SK-N-SH (cell line): ENCODE results near the gene POU2F1. TPM values are rescaled to one million over a fixed set of nuclear protein-coding genes. Genes with fewer than 3 reads are reported as not detected.

Experiments used
- CTCF ChIA-PET: fragments of 300-600, 350-600 bp; formaldehyde crosslinking; extraction: SDS; loops from one replicate; lab custom pipeline; 2021; lab: Yijun Ruan, JAX
- POLR2A ChIA-PET: fragments of 350-600 bp; sonication (Branson Sonifier 250); formaldehyde crosslinking; extraction: SDS; loops from one replicate; lab custom pipeline; 2020; ENCODE audit warnings: antibody characterized with exemption, inconsistent platforms; lab: Yijun Ruan, JAX
- DNase-seq: peaks from one replicate; pipeline ENCODE4 v3.0.0; 2012
- H2AFZ ChIP-seq: fragments of 200-600 bp; sonication (generic); 2 replicates; pipeline ENCODE4 v1.8.1; 2016; ENCODE audit warnings: antibody characterized with exemption, mild to moderate bottlenecking, low read depth
- H3F3A ChIP-seq: fragments of 200-600 bp; sonication (generic); replicated peaks from 2 replicates; pipeline ENCODE3; 2016; ENCODE audit warnings: antibody characterized with exemption, mild to moderate bottlenecking; ENCODE audit not compliant: insufficient read depth
- H3K27ac ChIP-seq, 2 experiments: fragments of 200-500 bp in 1 of 2; fragments of 200-600 bp in 1 of 2; sonication (Bioruptor generic) in 1 of 2; sonication (generic), shearing (Covaris generic) in 1 of 2; 2 replicates each; pipeline versions ENCODE4 v1.5.1 to v1.6.1; 2014 to 2016; ENCODE audit warnings: low read depth in 2 of 2, inconsistent platforms in 1 of 2, low read length in 1 of 2, mild to moderate bottlenecking in 1 of 2, mixed read lengths in 1 of 2
- H3K27me3 ChIP-seq: fragments of 200-600 bp; sonication (generic), shearing (Covaris generic); 2 replicates; pipeline ENCODE4 v1.6.1; 2016; ENCODE audit warnings: mixed run types; ENCODE audit not compliant: insufficient read depth
- H3K36me3 ChIP-seq, 2 experiments: fragments of 200-500 bp in 1 of 2; fragments of 200-600 bp in 1 of 2; sonication (Bioruptor generic) in 1 of 2; sonication (generic) in 1 of 2; replicated peaks in 1 of 2; 2 replicates each; pipeline versions ENCODE3 to v1.5.1; 2014 to 2016; ENCODE audit warnings: low read length in 1 of 2, mild to moderate bottlenecking in 1 of 2; ENCODE audit not compliant: insufficient read depth in 2 of 2, control insufficient read depth in 1 of 2
- H3K4me1 ChIP-seq, 2 experiments: fragments of 200-500 bp in 1 of 2; fragments of 200-600 bp in 1 of 2; sonication (Bioruptor generic) in 1 of 2; sonication (generic), shearing (Covaris generic) in 1 of 2; 2 replicates each; pipeline versions ENCODE4 v1.5.1 to v1.6.1; 2014 to 2016; ENCODE audit warnings: low read depth in 1 of 2, low read length in 1 of 2, mixed run types in 1 of 2; ENCODE audit not compliant: insufficient read depth in 2 of 2, control insufficient read depth in 1 of 2
- H3K4me2 ChIP-seq: fragments of 200-600 bp; sonication (generic), shearing (Covaris generic); 2 replicates; pipeline ENCODE4 v1.6.1; 2017; ENCODE audit warnings: mixed run types
- H3K4me3 ChIP-seq, 2 experiments: fragments of 200-500 bp in 1 of 2; fragments of 200-600 bp in 1 of 2; sonication (Bioruptor generic) in 1 of 2; sonication (generic), shearing (Covaris generic) in 1 of 2; 2 replicates each; pipeline versions ENCODE4 v1.5.1 to v1.8.1; 2014 to 2016; ENCODE audit warnings: low read depth in 2 of 2, inconsistent platforms in 1 of 2, low read length in 1 of 2, mild to moderate bottlenecking in 1 of 2, mixed read lengths in 1 of 2, moderate library complexity in 1 of 2
- H3K79me2 ChIP-seq: fragments of 200-600 bp; sonication (generic); 2 replicates; pipeline ENCODE4 v1.8.1; 2017; ENCODE audit warnings: mild to moderate bottlenecking; ENCODE audit not compliant: insufficient read depth
- H3K9ac ChIP-seq: fragments of 200-600 bp; sonication (generic); 2 replicates; pipeline ENCODE4 v1.6.1; 2017; ENCODE audit warnings: mixed run types
- H3K9me2 ChIP-seq: fragments of 200-600 bp; sonication (generic); 2 replicates; pipeline ENCODE4 v1.6.1; 2017; ENCODE audit warnings: mixed run types
- H3K9me3 ChIP-seq: fragments of 200-600 bp; sonication (generic); 2 replicates; pipeline ENCODE4 v1.6.1; 2017; ENCODE audit warnings: mixed run types, mild to moderate bottlenecking, moderate library complexity
- H4K20me1 ChIP-seq: fragments of 200-600 bp; sonication (generic); 2 replicates; pipeline ENCODE4 v1.6.1; 2017; ENCODE audit warnings: mild to moderate bottlenecking, mixed run types; ENCODE audit not compliant: insufficient read depth
- CHD2 ChIP-seq: fragments of 150-350 bp; IDR thresholded peaks from 2 replicates; pipeline ENCODE4 v1.6.1; 2018; ENCODE audit warnings: low read length; ENCODE audit not compliant: partially characterized antibody
- CTCF ChIP-seq: fragments of 200-600 bp; sonication (generic); IDR thresholded peaks from 2 replicates; pipeline ENCODE4 v1.6.1; 2017; ENCODE audit warnings: antibody characterized with exemption, mild to moderate bottlenecking, moderate library complexity
- FOSL2 ChIP-seq: IDR thresholded peaks from 2 replicates; pipeline ENCODE4 v1.4.0; 2012; ENCODE audit warnings: low read depth, mild to moderate bottlenecking, moderate library complexity, borderline replicate concordance
- GATA2 ChIP-seq: sonication (generic); formaldehyde crosslinking; IDR thresholded peaks from 2 replicates; pipeline ENCODE4 v1.5.0; 2020; ENCODE audit warnings: mild to moderate bottlenecking, missing genetic modification reagents
- IRF3 ChIP-seq: fragments of 150-350 bp; IDR thresholded peaks from 2 replicates; pipeline ENCODE4 v1.6.1; 2016; ENCODE audit warnings: mild to moderate bottlenecking, low read depth, low read length
- NFIC ChIP-seq: IDR thresholded peaks from 2 replicates; pipeline ENCODE4 v1.4.0; 2012; ENCODE audit warnings: borderline replicate concordance
- NRF1 ChIP-seq: IDR thresholded peaks from 2 replicates; pipeline ENCODE4 v1.6.1; 2012; ENCODE audit warnings: low read depth, mild to moderate bottlenecking, low read length
- POLR2AphosphoS5 ChIP-seq: IDR thresholded peaks from 2 replicates; pipeline ENCODE4 v1.6.1; 2012; ENCODE audit warnings: low read depth, low read length
- REST ChIP-seq: IDR thresholded peaks from 2 replicates; pipeline ENCODE4 v1.6.1; 2012; ENCODE audit warnings: mild to moderate bottlenecking, low read depth, low read length, moderate library complexity
- RFX5 ChIP-seq: IDR thresholded peaks from 2 replicates; pipeline ENCODE4 v1.6.1; 2012; ENCODE audit warnings: mild to moderate bottlenecking, improper control_type of control experiment, low read length
- RXRA ChIP-seq: IDR thresholded peaks from 2 replicates; pipeline ENCODE4 v1.4.0; 2012; ENCODE audit warnings: low read depth, mild to moderate bottlenecking, borderline replicate concordance
- TAF1 ChIP-seq: IDR thresholded peaks from 2 replicates; pipeline ENCODE4 v1.6.1; 2012; ENCODE audit warnings: low read depth, mild to moderate bottlenecking, low read length, moderate library complexity, borderline replicate concordance
- WGBS: methylation state at CpG from one replicate; pipeline ENCODE4 v1.1.6; 2017; ENCODE audit warnings: low lambda C conversion rate; 5-methylcytosine and 5-hydroxymethylcytosine counted together
- polyA plus RNA-seq, 3 experiments: library from polyadenylated mRNA; depleted of rRNA; stranded (reverse); fragments of >200 nt; gene quantifications; 2 replicates each; pipeline ENCODE4 v1.2.3, GENCODE V29; 2012

POU2F1 gene
- polyA plus RNA-seq, 1 of the 3 experiments (the other 2 are of a cell fraction) = 1.2 TPM

- TF ChIP-seq RXRA (no peak), IRF3 (no peak), GATA2 (no peak), NRF1 (no peak), NFIC (no peak)
- TF ChIP-seq, all 33 proteins: peak for 0
- no peaks in the 10 kb centered on the region for H3K9me2 ChIP-seq
- H3K79me2 ChIP-seq = peaks cover 85% of the 10 kb centered on the region
- no peak overlapping the region for H2AFZ ChIP-seq
- H3F3A ChIP-seq = no peaks in the 10 kb centered on the region
- H3K4me2 ChIP-seq = no peak overlapping the region
- DNase-seq = no peak
- no peaks in the 10 kb centered on the region; a peak in 2 of 4 replicates for H3K4me1 ChIP-seq
- POLR2A ChIA-PET = no interaction called here
- no peaks in the 10 kb centered on the region for H3K9me3 ChIP-seq
- H3K27ac ChIP-seq = no peak overlapping the region
- no peaks in the 10 kb centered on the region for H3K36me3 ChIP-seq
- H3K9ac ChIP-seq = no peak overlapping the region
- H3K4me3 ChIP-seq = no peak overlapping the region
- H3K27me3 ChIP-seq = no peaks in the 10 kb centered on the region
- peaks cover 12% of the 10 kb centered on the region; the same call in 1 of the 2 replicates for H4K20me1 ChIP-seq
- CTCF ChIA-PET = interaction anchor here (1.6 to 3.7 kb wide), 2 partner anchors 10 to 38 kb away, joined by 6 to 16 read pairs; partner anchors contain the start of gene POU2F1
Observed at GRCh38 chr1:167230437-167230836, 9.8 kb downstream of the POU2F1 start.

DNA sequence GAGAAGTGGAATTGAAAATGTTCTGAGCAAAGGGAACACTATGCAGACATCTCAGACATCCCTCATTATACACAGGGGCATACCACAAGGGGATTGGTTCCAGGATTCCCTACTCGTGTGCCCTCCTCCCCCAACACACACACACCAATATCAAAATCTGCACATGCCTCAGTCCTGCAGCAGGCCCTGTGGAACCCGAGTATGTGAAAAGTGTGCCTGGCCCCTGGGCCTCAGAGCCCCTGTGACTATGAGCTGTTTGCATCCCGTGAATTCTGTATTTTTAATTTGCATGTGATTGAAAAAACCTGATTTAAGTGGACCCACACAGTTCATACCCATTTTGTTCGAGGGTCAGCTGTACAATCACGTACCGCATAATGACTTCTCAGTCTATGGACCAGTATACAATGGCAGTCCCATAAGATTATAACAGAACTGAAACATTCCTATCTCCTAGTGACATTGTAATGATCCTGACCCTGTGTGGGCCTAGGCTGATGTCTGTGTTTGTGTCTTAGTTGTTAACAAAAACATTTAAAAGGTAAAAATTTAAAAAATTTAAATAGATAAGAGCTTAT, 11.3 kb downstream of the POU2F1 start:
- ChIA-PET CTCF (interaction anchor here (1.0 to 3.7 kb wide), 3 partner anchors 12 to 309 kb away, joined by 3 to 16 read pairs (median 4); partner anchors contain the start of gene POU2F1), POLR2A (interaction anchor here (0.6 kb wide), 1 partner anchor 156 kb away, joined by 3 read pairs; no protein-coding TSS in a partner anchor)
- Histone ChIP-seq H3K4me3 (no peak overlapping the region), H3F3A (no peaks in the 10 kb centered on the region), H4K20me1 (peaks cover 12% of the 10 kb centered on the region; the same call in 1 of the 2 replicates), H3K9me2 (no peaks in the 10 kb centered on the region), H3K79me2 (peaks cover 76% of the 10 kb centered on the region), H3K4me1 (no peaks in the 10 kb centered on the region; a peak in 2 of 4 replicates), H3K4me2 (no peak overlapping the region), H3K36me3 (no peaks in the 10 kb centered on the region), H3K9ac (no peak overlapping the region), H3K27ac (no peak overlapping the region), H2AFZ (no peak overlapping the region), H3K27me3 (no peaks in the 10 kb centered on the region), H3K9me3 (no peaks in the 10 kb centered on the region)
- WGBS = 92% methylated on average over 6 of the region's 6 CpGs
- no peak for DNase-seq
- TF ChIP-seq REST = no peak
- TF ChIP-seq RFX5 = no peak
- TF ChIP-seq TAF1 = no peak
- no peak for TF ChIP-seq FOSL2
- TF ChIP-seq NRF1 = no peak
- TF ChIP-seq NFIC = no peak
- no peak for TF ChIP-seq POLR2AphosphoS5
- TF ChIP-seq CTCF = no peak
- TF ChIP-seq CHD2 = no peak
